ENCODE data around the gene TIMD4.
"Not testable (repeated sequence)": the region's sequence is repeated elsewhere in the genome, so short reads cannot be mapped to it uniquely, and the experiment has no call there.

Gene TIMD4

DNA sequence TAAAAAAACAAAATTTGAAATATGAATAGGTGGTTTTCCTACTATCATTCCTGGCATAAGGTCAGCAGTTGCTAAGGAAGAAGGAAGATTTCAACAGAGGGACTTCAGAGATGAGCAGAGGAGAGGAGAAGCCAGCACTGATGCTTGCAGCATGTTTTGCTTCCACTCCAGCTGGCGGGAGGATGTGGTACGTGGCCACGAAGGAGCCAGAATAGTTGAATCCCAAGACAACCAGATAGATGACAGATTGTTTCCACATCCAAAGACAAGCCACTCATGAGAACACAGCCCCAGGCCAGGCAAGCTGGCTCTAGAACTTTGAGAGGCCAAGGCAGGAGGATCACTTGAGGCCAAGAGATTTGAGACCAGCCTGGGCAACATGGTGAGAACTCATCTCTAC, 15.1 kb downstream of the TIMD4 start:
- no peak for DNase-seq (ENCODE audit: low read depth)
- H3K4me3 ChIP-seq (replicated peaks; ENCODE audit: low read depth, low read length) = no peak overlapping the region
- TF ChIP-seq, protein P1, sequence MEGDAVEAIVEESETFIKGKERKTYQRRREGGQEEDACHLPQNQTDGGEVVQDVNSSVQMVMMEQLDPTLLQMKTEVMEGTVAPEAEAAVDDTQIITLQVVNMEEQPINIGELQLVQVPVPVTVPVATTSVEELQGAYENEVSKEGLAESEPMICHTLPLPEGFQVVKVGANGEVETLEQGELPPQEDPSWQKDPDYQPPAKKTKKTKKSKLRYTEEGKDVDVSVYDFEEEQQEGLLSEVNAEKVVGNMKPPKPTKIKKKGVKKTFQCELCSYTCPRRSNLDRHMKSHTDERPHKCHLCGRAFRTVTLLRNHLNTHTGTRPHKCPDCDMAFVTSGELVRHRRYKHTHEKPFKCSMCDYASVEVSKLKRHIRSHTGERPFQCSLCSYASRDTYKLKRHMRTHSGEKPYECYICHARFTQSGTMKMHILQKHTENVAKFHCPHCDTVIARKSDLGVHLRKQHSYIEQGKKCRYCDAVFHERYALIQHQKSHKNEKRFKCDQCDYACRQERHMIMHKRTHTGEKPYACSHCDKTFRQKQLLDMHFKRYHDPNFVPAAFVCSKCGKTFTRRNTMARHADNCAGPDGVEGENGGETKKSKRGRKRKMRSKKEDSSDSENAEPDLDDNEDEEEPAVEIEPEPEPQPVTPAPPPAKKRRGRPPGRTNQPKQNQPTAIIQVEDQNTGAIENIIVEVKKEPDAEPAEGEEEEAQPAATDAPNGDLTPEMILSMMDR (IDR thresholded peaks at IDR 0.05; ENCODE audit: low read length, missing control alignments) = no peak

GRCh38 chr5:156942064-156942463, 21.0 kb downstream of the TIMD4 start:
- no peak overlapping the region for H3K4me3 ChIP-seq (replicated peaks; ENCODE audit: low read depth, low read length)
- TF ChIP-seq, protein P1 (IDR thresholded peaks at IDR 0.05; ENCODE audit: low read length, missing control alignments) = no peak
- DNase-seq (ENCODE audit: low read depth) = no peak

DNA sequence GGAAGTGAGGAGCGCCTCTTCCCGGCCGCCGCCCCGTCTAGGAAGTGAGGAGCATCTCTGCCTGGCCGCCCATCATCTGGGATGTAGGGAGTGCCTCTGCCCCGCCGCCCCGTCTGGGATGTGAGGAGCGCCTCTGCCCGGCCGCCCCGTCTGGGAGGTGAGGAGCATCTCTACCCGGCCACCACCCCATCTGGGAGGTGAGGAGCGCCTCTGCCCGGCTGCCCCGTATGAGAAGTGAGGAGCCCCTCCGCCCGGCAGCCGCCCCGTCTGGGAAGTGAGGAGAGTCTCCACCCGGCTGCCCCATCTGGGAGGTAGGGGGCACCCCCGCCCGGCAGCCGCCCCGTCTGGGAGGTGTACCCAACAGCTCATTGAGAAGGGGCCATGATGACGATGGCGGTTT, 22.6 kb downstream of the TIMD4 start:
- not testable (repeated sequence) for H3K4me3 ChIP-seq (replicated peaks; ENCODE audit: low read depth, low read length)

GRCh38 chr5:156936972-156937371, 26.1 kb downstream of the TIMD4 start:
- TF ChIP-seq, protein P1 (IDR thresholded peaks at IDR 0.05; ENCODE audit: low read length, missing control alignments) = no peak
- no peak for DNase-seq (ENCODE audit: low read depth)
- no peak overlapping the region for H3K4me3 ChIP-seq (replicated peaks; ENCODE audit: low read depth, low read length)

More for the DNA sequence above, 22.6 kb downstream of the TIMD4 start:
- not testable (repeated sequence) for DNase-seq (ENCODE audit: low read depth)

- H3K4me3 ChIP-seq (replicated peaks; ENCODE audit: low read depth, low read length) = no peak overlapping the region
- TF ChIP-seq, protein P1 (IDR thresholded peaks at IDR 0.05; ENCODE audit: low read length, missing control alignments) = peak; percentile 6
- DNase-seq (ENCODE audit: low read depth) = no peak
Observed at GRCh38 chr5:156934450-156935211, 28.4 kb downstream of the TIMD4 start.

DNA sequence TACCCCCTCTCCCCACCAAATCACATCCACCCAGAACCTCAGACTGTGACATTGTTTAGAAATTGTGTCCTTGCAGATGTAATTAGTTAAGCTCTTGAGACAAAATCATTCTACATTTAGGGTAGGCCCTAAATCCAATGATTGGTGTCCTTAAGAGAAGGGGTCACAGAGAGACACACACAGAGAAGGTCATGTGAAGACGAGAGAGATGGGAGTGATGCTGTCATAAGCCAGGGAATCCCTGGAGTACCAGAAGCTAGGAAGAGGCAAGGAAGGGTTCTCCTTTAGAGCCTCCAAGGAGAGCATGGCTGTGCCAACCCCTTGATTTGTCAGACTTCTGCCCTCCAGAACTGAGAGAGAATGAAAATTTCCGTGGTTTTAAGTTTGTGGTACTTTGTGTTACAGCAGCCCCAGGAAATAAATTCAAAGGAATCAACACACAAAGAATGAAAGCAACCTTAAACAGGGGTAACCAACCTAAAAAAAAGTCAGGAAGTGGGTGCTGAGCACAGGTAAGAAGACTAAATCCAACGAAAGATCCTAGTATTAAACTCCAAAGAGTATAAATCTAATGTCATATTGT, 33.6 kb downstream of the TIMD4 start:
- no peak for DNase-seq (ENCODE audit: low read depth)
- TF ChIP-seq, protein P1 (IDR thresholded peaks at IDR 0.05; ENCODE audit: low read length, missing control alignments) = no peak

DNA sequence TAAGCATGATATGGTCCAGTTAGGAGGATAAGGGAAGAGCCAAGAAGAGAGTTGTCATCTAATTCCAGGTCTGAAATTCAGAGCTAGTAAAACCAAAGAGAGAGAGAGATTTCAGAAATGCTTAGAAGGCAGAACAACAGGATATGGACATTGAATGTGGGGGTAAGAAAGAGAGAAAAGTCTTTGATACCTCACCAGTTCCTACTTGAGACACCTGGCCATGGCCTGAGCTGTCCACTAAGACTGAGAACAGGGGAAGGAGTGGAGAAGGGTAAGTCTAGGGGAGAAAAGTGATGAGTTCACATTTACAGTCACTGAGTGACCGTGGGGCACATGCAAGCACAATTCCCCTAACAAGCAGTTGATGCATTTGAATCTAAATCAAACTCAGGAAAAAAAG, 35.5 kb downstream of the TIMD4 start:
- no peak overlapping the region for H3K4me3 ChIP-seq (replicated peaks; ENCODE audit: low read depth, low read length)
- no peak for DNase-seq (ENCODE audit: low read depth)
- TF ChIP-seq, protein P1 (IDR thresholded peaks at IDR 0.05; ENCODE audit: low read length, missing control alignments) = no peak

More for the DNA sequence above, 33.6 kb downstream of the TIMD4 start:
- no peak overlapping the region for H3K4me3 ChIP-seq (replicated peaks; ENCODE audit: low read depth, low read length)

DNA sequence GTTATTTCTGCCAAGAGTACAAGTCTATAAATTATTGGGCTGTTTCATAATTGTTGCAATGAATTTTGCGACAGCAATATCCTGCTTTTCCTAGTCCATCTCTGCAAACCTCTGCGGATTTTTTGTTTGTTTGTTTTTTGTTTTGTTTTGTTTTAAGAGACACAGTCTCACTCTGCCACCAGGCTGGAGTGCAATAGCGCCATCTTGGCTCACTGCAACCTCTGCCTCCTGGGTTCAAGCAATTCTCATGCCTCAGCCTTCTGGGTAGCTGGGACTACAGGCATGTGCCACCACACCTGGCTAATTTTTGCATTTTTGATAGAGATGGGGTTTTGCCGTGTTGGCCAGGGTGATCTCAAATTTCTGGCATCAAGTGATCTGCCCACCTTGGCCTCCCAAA, 37.3 kb downstream of the TIMD4 start:
- not testable (repeated sequence) for DNase-seq (ENCODE audit: low read depth); H3K4me3 ChIP-seq (replicated peaks; ENCODE audit: low read depth, low read length)

Data from fibroblast of pulmonary artery (primary cell).